Sigmoid colon (tissue), 4 donors: ENCODE data around the gene MARCHF5.

Experiments used
- CTCF ChIP-seq, 4 experiments: fragments of 450-650 bp in 3 of 4; fragments of 200-600 bp in 1 of 4; IDR thresholded peaks; one replicate each; pipeline ENCODE4 v1.5.1; 2016 to 2019; ENCODE audit warnings: antibody characterized with exemption in 4 of 4, mild to moderate bottlenecking in 3 of 4, moderate library complexity in 2 of 4
- EP300 ChIP-seq, 4 donors: sonication (generic); formaldehyde crosslinking; IDR thresholded peaks; one replicate each; pipeline ENCODE4 v1.6.1; 2017; ENCODE audit warnings: antibody characterized with exemption in 4 of 4
- POLR2A ChIP-seq, 2 donors: fragments of 450-650 bp; IDR thresholded peaks; one replicate each; pipeline ENCODE4 v1.6.1; 2016; ENCODE audit warnings: antibody characterized with exemption in 2 of 2, mild to moderate bottlenecking in 2 of 2, moderate library complexity in 2 of 2

- TF ChIP-seq POLR2A (IDR thresholded peaks at IDR 0.05) (no peak), EP300 (IDR thresholded peaks at IDR 0.05) (no peak), CTCF (IDR thresholded peaks at IDR 0.05) (no peak)
Observed at GRCh38 chr10:92244796-92245195, 46.2 kb upstream of the MARCHF5 start.
